Measurements from ENCODE around the gene ZNF543. TPM values are rescaled to one million over a fixed set of nuclear protein-coding genes. Genes with fewer than 3 reads are reported as not detected.

The ZNF543 gene
- total and polyA plus RNA-seq, 9 of the 15 experiments (the other 6 are each of a cell fraction or from before 2014, with no cell fraction given), result 0.14 to 5.5 (median 2.4) TPM

- TF ChIP-seq U2AF1 (optimal IDR thresholded peaks at IDR 0.05; ENCODE audit: low read depth, low read length) (no peak), SNIP1 (IDR thresholded peaks at IDR 0.05; ENCODE audit: low read depth) (no peak), MTA3 (IDR thresholded peaks at IDR 0.05; ENCODE audit: borderline replicate concordance) (no peak), KLF16 (IDR thresholded peaks at IDR 0.05) (no peak), HNRNPLL (IDR thresholded peaks at IDR 0.05; ENCODE audit: low read depth, low read length, poor library complexity, severe bottlenecking) (peak; percentile 95), CGGBP1 (CRISPR knock-in tag; IDR thresholded peaks at IDR 0.05) (no peak), MECOM (CRISPR knock-in tag; IDR thresholded peaks at IDR 0.05) (no peak), CLOCK (CRISPR knock-in tag; IDR thresholded peaks at IDR 0.05; ENCODE audit: borderline replicate concordance) (no peak), ZNF24 (IDR thresholded peaks at IDR 0.05) (no peak), CBX5 (IDR thresholded peaks at IDR 0.05; ENCODE audit: borderline replicate concordance, low read depth) (no peak), LCOR (CRISPR knock-in tag; IDR thresholded peaks at IDR 0.05) (no peak), RB1 (IDR thresholded peaks at IDR 0.05; ENCODE audit: low read depth) (peak; percentile 18; the same call in 1 of the 2 replicates), ZNF778 (CRISPR knock-in tag; IDR thresholded peaks at IDR 0.05) (no peak), MIER1 (IDR thresholded peaks at IDR 0.05; ENCODE audit: low read depth) (no peak), HDGF (IDR thresholded peaks at IDR 0.05) (no peak), ZNF121 (CRISPR knock-in tag; conservative IDR thresholded peaks at IDR 0.05) (no peak), FOXJ3 (CRISPR knock-in tag; IDR thresholded peaks at IDR 0.05) (no peak), SIN3B (IDR thresholded peaks at IDR 0.05; ENCODE audit: low read depth) (peak; percentile 30; the same call in 1 of the 2 replicates), TCF7L2 (IDR thresholded peaks at IDR 0.05; ENCODE audit: low read depth, low read length) (no peak), KDM5B (IDR thresholded peaks at IDR 0.05; ENCODE audit: insufficient replicate concordance, low read depth, low read length) (peak; percentile 81), NFATC3 (IDR thresholded peaks at IDR 0.05) (no peak), NFE2L1 (tag; IDR thresholded peaks at IDR 0.05; ENCODE audit: borderline replicate concordance, low read depth) (no peak), POLR2B (IDR thresholded peaks at IDR 0.05; ENCODE audit: low read depth, partially characterized antibody) (peak; percentile 56), CCAR2 (IDR thresholded peaks at IDR 0.05; ENCODE audit: low read depth, low read length) (no peak), PTTG1 (tag; IDR thresholded peaks at IDR 0.05; ENCODE audit: low read depth) (no peak)
Observed at GRCh38 chr19:57320180-57321084, at the start of gene ZNF543 (continued).
